Stimulated activated CD8-positive, alpha-beta memory T cell treated with anti-CD3 and anti-CD28 coated beads, Interleukin-7, amount 100 ng/mL, for 4 hours (primary cell): ENCODE measurements around the gene CAPZB.

Experiments used
- DNase-seq, 2 donors: peaks; one replicate each; pipeline ENCODE4 v3.0.0-alpha.2; 2020; ENCODE audit warnings: low read depth in 2 of 2

CAPZB gene

DNA sequence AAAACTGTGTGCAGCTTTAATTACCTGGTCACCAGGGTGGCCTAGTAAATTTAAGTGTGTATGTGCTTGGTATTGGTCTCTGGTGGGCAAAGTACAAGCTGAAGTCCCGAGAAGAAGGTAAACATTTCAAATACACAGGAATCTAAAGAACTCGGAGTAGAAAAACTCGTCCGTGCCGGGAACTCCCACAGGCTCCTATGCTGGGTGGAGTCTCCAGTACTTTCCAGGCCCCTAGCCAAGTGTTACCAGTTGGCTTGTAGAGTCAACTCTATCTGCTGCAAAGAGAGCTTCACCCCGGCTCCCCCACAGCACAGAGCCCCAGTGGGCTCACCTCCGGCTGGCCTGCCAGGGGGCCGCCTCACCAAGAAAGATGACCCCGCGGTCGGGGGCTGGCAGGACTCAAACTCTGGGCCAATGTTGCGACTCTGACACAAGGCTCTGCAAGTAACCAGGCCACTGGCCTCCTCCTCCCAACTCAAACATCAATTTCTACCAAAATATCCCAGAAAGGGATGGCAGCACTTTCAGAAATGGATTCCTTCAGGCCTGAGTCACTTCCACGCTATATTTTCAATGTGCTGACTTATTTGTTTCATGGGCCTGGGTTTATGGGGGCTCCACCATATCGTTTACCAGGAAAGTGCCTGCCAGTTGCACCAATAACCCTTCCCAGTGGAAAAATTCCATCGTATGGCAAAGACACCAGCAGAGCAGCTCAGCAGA, 99.3 kb downstream of the CAPZB start:
- DNase-seq: no peak

DNA sequence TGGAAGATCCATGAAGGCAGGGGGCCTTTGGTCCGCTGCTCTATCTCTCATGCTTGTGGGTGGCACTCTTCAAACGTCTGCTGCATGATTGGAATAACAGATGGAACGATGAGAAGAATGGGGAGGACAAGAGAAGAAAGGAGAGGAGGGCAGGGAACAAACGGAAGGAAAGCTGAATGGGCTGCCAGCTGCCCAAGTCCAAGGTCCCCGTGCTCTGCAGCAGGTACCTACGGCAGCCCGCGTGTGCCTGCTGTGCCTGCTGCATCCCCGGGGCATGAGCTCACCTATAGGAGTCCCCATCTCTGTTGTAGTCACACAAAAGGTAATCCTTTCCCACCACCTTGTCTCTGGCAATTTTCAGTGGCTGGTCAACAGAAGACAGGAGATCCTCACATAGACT, 100.1 kb downstream of the CAPZB start:
- DNase-seq: no peak

DNA sequence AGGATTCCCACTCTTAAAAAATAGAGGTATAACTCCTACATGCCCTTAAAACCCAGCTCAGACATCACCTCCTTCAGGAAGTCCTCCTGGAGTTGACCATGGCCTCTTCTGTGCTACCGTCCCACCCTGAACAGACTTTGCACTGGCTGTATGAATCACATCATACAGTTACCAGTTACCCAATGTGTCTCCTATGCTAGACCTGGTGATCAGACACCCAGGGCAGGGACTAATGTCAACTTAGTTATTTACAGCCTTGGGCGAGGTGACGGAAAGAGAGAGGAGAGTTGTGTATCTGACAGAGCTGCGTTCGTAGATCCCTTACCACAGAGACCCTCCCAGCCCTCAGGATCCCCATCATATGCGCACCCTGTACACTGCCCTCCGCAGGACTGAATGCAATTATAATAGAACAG, 100.6 kb downstream of the CAPZB start:
- no peak for DNase-seq

DNA sequence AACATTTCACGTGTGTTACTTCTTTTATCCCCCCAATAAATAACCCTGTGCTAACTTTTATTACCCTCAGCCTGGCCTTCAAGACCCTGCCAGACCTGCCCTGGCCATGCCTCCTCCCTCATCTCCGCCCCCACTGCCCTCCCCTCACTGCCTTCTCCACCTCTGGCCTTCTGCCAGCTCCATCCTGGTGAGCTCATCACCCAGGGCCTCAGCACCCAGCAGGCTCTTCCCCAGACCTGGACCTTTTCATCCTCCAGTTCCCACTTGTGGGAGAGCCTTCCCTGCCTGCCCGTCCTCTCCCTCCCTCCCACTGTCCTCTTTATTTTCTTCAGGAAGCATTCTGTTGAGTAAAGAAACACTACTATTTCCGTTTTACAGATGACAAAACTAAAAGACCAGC, 101.2 kb downstream of the CAPZB start:
- no peak for DNase-seq

DNA sequence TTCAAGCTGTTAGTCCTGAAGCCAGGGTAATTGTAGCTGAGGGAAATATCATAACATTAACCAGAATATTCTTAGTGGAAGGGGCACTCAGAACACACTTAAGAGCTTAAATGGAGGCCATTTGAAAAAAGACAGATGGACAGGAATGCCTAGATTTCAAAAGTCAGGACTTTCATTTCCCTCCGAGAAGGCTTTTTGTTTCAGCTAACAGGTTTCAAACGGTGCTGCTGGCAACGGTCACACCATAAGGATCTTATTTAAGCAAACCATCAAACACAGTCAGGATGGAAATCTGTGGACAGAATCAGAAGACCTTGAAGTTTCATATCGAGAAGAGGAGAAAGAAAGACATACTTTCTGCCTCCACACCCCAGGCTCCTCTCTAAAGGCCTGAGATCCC, 103.1 kb downstream of the CAPZB start:
- no peak for DNase-seq

DNA sequence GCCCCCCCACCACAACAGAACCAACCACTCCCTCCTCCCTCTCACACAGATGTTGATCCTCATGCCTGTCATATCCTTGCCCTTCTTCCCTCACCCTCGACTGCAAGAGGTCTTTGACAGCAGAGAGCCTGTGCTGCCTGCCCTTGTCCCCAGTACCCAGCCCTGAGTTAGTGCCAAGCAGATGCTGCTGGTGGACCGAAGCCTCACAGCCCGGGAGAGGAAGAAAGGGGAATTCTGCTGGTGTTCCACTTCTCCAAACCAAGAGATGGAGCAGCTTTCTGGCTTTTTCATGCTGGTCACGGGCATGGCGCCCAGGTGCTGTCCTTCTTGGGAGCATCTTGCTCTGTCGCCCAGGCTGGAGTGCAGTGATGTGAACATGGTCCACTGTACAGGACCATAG, 104.1 kb downstream of the CAPZB start:
- no peak for DNase-seq

DNA sequence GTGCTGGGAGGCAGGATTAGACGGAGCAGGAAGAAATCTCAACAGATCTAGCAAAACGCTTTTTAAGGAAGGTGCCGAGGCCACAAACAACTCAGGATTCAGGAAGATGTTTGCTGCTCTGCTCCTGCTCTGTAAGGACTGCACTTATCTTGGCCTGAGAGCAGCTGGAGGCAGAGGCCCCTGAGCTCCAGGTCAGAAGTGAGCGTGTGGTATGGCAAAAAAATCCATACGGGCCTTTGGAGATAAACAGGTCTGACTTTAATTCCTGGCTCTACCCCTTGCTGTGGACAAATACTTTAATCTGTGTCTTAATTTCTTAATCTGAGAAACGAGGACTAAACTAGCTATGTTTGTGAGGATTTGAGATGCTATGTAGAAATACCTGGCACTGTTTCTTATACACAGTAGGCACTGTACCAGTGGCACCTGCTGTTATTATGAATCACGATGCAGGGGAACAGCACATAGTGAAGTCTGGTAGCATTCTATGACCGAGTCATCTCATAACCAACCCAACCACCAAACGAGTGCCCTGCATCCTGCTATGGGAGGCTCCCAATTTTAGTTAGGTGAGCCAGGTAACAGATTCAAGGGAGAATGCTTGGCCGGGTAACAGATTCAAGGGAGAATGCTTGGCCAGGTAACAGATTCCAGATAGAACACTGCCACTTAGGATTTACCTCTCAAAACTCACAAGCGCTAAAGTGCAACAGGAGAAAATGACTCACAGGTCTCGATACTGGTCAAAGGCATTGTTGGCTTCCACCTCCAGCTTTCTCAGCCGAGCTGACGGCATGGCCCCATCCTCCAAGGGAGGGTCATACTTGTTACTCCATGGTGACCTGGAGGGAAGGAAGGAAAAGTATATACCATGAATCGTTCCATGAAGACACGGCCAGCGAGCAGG, 107.3 kb downstream of the CAPZB start:
- no peak for DNase-seq

DNA sequence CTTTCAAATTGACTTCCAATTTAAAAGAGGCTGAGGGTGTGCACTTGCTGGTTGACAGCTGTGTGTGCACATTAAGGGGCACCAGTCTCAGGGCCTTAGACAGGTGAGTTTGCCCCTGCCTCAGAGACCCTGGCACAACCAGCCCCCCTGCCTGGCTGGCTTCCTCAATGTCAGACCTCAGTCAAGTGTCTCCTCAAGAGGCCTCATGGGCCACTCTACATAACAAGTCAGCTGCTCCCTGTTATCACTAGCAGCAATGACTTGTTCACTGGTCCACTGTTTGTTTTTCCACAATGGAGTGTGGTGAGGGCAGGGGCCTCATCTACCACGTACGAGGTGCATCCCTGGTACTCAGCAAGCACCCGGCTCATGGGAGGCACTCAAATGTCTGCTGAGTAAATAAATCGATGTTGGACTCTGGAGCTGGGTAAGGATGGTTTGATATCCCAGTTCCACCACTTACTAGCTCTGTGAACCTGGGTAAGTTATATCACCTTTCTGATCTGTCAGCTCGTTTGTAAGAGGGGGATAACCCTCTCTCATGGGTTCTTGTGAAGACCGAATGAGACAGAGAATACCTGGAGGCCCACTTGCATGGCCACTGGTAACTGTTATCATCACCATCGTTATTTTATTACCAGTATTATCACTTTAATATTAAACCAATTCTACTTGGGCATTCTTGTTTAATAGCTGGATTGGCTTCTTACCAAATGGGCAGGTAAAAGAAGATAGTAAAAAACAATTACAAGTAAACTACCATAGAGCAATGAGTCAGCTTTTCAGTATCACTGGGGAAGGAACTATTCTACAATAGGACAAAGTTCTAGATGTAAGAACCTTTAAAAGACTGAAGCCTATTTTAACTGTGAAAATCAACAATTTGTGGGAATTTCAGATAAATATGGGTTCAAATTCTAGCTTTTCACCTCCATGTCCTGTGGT, 108.6 kb downstream of the CAPZB start:
- no peak for DNase-seq

DNA sequence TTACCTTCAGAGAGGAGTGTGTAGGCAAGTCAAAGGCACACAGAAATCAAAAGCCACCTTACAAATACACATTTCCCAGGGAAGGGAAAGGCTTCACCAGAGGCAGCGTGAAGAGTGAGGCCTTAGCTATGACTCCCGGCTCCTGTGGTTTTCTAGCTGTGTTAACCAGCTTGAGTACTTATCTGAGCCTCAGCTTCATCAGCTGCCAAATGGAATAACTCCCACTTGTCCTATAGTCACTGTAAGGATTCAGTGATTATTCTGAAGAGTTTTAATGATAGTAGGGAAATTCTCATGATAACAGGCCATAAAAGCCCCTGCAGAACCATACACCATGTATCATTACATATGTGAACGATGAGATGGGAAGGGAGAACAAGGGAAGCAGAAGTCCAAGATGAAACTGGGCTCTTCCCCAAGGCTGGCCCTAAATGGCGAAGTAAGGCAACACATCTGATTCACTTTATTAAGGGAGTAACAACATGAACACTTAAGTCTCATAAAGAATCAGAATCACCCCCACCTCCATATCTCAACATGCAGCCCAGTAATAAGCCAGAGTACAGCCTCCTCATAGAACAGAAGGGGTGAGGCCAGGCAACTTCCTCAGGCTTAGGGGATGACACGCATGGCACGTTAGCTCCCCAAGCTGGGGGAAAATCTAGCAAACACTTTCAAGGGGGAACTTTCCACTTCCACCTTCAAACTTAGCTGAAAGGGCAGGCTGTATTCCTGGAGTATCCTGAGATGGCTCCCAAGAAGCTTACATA, 109.5 kb downstream of the CAPZB start:
- DNase-seq: no peak

DNA sequence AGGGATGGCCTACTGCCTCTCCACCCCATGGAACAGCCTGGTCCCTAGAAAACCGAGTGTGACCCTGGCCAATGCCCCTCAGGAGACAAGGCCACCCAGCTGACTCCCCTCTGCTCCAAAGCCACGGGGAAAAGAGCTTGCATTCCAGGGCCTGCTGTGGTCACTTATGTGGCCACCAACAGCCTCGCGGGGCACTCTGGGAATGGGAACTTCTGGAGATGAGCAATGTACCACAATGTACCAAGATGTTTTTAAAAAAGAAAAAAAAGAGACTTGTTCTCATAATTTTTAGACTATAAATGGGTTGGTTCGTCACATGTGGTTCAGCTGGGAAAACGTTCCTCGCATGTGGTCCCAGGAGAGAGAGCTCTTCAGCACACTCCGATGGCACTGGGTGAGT, 110.4 kb downstream of the CAPZB start:
- DNase-seq: no peak

DNA sequence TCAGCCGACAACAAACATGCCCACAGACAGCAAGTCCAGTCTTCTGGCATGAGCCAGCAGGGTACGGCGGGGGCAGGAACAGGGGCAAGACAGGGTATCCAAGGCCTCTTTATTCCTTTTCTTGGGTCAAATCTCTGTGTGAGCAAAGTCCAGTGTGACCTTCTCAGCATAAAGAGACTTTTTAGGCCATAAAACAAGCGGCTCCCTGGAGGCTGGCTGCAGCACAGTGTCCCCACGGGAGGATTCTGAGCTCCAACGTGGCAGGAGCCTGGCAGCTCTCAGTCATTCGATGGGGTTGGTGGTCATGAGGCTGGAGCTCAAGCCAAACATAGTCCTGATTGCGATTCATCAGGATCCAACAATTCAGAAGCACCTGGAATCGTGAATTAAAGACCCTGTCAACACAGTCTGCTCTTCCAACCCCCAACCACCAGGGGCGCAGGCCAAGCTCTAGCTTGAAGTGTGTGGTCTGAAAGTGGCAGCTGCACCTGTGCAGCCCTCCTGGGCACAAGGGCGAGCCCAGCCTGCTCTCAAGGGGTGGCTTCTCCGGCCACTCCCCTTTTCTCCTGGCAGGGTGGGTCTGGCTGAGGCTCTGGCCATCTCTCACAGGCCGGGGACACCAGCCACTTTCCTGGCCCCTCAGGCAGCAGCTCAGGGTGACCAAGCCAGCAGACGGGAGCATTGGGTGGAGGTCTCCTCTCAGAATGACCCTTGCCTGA, 111.1 kb downstream of the CAPZB start:
- no peak for DNase-seq

DNA sequence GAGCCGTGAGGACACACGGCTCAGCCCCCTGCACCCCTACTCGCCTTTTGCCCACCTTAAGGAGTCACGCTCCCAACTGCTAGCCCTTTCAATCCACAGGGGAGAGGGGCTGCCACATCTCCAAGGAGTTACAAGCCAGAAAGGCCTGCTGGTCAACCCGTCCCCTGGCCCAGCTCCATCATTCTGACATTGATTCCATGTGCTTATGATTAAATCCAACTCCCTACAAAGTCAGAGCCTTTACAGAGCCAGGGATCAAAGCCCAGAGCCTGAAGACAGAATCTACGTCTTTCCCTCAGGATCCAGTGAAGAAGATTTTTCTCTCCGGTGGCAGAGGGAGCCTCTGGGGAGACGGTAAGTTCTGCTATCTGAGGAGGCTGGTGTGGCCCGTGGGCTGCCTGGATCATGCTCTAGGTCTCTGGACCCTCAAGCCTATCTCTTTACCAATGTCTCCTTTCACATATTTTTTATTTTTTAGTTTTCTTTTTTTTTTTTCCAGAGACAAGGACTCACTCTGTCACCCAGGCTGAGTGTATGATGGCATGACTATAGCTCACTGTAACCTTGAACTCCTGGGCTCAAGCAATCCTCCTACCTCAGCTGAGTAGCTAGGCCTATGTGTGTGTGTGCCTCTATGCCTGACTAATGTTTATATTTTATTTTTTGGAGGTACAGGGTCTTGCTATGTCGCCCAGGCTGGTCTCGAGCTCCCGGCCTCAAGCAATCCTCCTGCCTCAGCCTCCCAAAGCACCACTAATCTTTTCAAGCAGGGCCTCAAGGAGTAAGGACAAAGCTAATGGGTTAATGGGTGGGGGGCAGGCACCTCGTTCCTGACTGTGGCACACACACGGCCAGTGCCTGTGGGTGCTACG, 111.9 kb downstream of the CAPZB start:
- no peak for DNase-seq

DNA sequence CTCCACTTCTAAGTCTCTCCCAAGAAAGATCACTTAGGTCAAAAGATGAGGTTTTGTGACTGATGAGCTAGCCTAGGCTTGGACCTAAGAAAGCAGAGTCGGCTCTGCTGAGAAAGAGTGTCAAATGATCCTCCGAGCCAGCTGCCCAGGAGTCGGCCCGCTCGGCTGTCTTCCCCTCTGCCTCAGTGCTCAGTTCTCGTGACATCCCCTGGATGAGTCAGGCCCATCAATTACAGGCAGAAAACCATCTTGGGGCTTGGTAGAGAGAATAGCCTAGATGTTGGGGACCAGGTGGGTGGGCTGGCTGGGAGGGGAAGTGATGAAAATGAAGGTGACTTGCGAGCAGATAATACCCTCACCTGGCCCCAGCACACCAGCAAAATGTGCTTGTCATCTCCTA, 112.7 kb downstream of the CAPZB start:
- DNase-seq: no peak

DNA sequence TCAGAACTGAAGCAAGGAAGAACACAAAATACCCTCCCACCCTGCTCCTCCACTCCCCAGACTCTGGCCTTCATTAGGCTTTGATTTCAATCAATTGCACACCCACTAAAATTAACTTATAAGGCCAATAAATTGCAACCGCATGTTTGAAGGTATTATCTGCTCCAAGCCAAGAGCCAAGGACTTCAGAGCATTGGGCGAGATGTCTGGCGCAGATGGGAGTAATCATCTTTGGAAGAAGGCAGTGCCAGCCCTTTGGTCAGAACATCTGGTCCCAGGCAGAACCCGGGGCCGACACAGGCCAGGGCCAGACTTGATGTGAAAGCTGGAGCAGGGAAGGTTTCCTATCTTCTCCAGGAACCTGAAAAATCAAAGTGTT, 113.2 kb downstream of the CAPZB start:
- DNase-seq: no peak

DNA sequence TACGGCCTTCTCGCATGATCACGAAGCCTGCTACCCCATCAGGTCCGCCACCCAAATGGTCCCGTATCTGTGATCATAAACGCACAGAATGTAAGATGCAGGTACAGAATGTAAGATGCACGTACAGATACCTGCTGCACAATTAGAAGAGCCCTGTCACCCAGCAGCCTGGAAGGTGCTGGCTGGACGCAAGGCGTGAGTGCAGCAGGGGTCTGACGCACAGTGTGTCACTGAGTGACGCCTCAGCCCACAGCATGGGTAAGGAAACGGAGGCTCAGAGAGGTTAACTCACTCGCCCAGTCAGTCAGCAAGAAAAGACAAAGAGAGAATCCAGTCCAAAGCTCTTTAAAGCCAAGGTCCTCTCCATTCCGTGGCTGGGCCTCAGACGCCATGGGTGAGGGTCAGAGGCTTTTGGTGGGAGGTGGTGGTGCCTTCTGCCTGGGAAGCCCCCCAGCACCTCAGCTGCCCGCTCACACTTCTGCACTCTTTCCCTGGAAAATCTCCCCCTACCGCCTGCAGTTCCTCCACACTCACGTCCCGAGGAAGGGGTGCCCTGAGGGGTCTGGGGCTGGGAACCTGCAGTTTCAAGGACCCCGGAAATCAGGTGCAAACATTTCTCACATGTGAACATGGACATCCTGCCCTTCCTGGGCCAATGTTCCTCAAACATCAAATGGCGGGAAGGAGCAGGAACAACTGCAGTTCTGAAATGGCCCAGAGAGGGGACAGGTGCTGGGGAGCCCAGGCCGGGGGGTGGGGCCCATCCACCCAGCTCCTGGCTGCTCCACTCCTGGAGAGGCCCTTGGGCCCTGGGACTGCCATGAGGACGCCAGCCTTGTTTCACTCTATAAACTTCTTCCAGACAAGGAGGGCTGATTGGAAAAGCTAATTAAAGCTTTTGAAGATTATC, 113.9 kb downstream of the CAPZB start:
- DNase-seq: no peak

DNA sequence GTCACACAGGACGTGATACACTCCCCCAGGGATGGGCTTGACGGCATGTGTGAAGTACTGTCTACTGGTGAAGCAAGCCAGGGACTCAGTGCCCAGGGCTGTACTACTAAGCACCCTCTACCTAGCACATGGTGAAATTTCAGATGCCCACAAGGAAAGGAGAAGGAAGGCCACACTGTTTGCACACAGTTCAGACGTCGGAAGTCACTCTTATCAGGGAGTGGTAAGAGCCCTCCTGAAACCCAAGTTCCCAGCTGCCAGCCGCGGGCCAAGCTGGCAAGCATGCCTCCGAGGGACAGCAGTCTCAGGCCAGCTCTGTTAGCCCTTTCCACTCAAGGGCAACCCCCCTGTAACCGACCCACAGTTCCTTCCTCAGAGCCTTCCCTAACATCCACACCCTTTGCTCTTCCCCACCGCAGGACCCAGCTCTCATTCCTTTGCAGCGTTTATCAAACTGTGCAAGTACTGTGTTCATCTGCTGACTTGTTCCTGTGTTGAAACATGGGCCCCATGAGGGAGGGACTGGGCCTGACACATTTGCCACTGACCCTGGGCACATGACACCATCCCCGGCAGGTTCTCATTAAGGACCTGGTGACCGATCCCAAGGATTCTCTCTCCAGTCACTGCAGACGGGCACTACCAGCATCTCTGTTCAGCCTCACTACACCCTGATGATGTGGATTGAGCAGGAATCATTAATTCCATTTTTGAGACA, 114.7 kb downstream of the CAPZB start:
- no peak for DNase-seq

DNA sequence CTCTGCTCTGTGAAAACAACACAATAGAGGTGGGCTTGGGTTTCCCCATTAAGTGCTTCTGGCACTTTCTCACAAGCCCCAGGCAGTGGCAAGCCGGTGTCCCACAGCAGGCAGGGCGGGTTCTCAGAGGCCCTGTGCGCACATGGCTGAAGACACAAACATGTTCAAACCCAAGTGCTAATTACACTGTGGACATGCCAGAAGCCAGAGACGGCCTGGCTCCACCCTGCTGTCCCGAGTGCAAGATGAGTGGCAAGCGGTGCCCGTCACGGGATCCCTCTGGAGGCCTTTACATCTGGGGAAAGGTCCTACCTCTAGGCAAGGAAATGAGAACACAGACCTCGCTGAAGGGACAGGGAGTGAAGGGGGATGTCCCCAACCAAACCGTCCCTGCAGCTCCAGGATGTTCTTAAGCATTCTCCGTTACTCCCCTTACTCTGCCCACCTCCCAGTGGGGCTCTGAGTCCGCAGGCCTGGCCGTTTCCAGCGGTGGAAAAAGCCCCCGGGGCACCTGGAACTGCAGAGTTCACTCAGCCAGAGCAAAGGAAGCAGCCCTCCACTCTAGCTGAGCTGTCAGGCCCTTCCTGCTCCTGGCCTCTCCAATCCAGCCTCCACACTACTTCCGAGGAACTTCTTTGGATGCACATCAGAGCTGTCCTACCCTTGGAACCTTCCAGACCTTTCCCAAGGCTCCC, 115.8 kb downstream of the CAPZB start:
- no peak for DNase-seq
